Measurements from ENCODE around the gene ADCY2.

Gene ADCY2

GRCh38 chr5:7436521-7436920, 40.6 kb downstream of the ADCY2 start:
- Histone ChIP-seq H3K4me3 (replicated peaks; ENCODE audit: insufficient read depth, low read length) (no peak overlapping the region), H3K27ac (replicated peaks) (no peak overlapping the region), H3K27me3 (ENCODE audit: insufficient read depth, poor library complexity, severe bottlenecking) (no peaks in the 10 kb centered on the region)
- no peak for DNase-seq (ENCODE audit: low read depth in 1 of 2, low spot score in 1 of 2)
- TF ChIP-seq POLR2AphosphoS5 (IDR thresholded peaks at IDR 0.05; ENCODE audit: low read depth), result no peak
- TF ChIP-seq SPI1 (IDR thresholded peaks at IDR 0.05; ENCODE audit: borderline replicate concordance, low read depth), result no peak
- no peak for TF ChIP-seq REST (IDR thresholded peaks at IDR 0.05; ENCODE audit: insufficient replicate concordance, low read depth)
- TF ChIP-seq CTCF (IDR thresholded peaks at IDR 0.05; ENCODE audit: insufficient read depth, low read length), result no peak
- TF ChIP-seq GABPA (IDR thresholded peaks at IDR 0.05; ENCODE audit: low read depth), result no peak

GRCh38 chr5:7437836-7438235, 41.9 kb downstream of the ADCY2 start:
- Histone ChIP-seq H3K27me3 (ENCODE audit: insufficient read depth, poor library complexity, severe bottlenecking) (no peaks in the 10 kb centered on the region), H3K4me3 (replicated peaks; ENCODE audit: insufficient read depth, low read length) (no peak overlapping the region), H3K27ac (replicated peaks) (no peak overlapping the region)
- no peak for DNase-seq (ENCODE audit: low read depth in 1 of 2, low spot score in 1 of 2)
- no peak for TF ChIP-seq REST (IDR thresholded peaks at IDR 0.05; ENCODE audit: insufficient replicate concordance, low read depth)
- TF ChIP-seq SPI1 (IDR thresholded peaks at IDR 0.05; ENCODE audit: borderline replicate concordance, low read depth), result no peak
- TF ChIP-seq GABPA (IDR thresholded peaks at IDR 0.05; ENCODE audit: low read depth), result no peak
- TF ChIP-seq CTCF (IDR thresholded peaks at IDR 0.05; ENCODE audit: insufficient read depth, low read length), result no peak
- no peak for TF ChIP-seq POLR2AphosphoS5 (IDR thresholded peaks at IDR 0.05; ENCODE audit: low read depth)

GRCh38 chr5:7445068-7445467, 49.1 kb downstream of the ADCY2 start:
- Histone ChIP-seq H3K27me3 (ENCODE audit: insufficient read depth, poor library complexity, severe bottlenecking) (no peaks in the 10 kb centered on the region), H3K4me3 (replicated peaks; ENCODE audit: insufficient read depth, low read length) (no peak overlapping the region), H3K27ac (replicated peaks) (no peak overlapping the region)
- TF ChIP-seq CTCF (IDR thresholded peaks at IDR 0.05; ENCODE audit: insufficient read depth, low read length) (no peak), REST (IDR thresholded peaks at IDR 0.05; ENCODE audit: insufficient replicate concordance, low read depth) (no peak), POLR2AphosphoS5 (IDR thresholded peaks at IDR 0.05; ENCODE audit: low read depth) (no peak)
- DNase-seq (ENCODE audit: low read depth in 1 of 2, low spot score in 1 of 2), result no peak

All from HL-60 (cell line).